ENCODE measurements around the gene PLXNA2. TPM values are rescaled to one million over a fixed set of nuclear protein-coding genes. Genes with fewer than 3 reads are reported as not detected.

The PLXNA2 gene
- total and polyA plus RNA-seq, 2 of the 8 experiments (the other 6 are each of a cell fraction or from before 2014, with no cell fraction given): 0.33 to 1.5 TPM

DNA sequence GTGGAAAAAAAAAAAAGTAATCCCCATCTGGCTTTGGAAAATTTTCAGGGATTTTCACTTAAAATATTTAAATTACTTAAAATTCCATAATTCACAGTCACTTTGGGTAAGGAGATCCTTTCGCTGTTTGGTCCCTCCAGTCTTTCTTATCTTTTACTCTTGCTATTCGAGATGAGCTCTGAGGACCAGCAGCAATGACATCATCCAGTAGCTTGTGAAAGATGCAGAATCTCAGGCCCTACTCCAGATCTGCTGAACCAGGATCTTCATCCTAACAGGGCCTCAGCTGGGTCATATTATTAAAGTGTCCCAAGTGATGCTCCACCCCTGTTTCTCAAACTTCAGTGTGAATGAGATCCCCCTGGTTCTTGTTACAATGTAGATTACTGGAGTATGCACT, 46.9 kb upstream of the PLXNA2 start:
- Histone ChIP-seq H3K14ac (ENCODE audit: insufficient read length) (no peak overlapping the region), H4K91ac (replicated peaks; ENCODE audit: insufficient read length, low read length) (no peak overlapping the region), H4K8ac (ENCODE audit: extremely low read depth, insufficient read depth, low read length) (no peak overlapping the region), H3K27ac (ENCODE audit: low read depth, low read length) (no peak overlapping the region), H3K23me2 (ENCODE audit: low read depth, low read length) (no peaks in the 10 kb centered on the region), H2BK20ac (ENCODE audit: low read length) (no peak overlapping the region), H4K20me1 (replicated peaks in 1 of 2; ENCODE audit: control insufficient read depth in 1 of 2, insufficient read depth in 2 of 2, low read length in 2 of 2) (no peaks in the 10 kb centered on the region), H2AK5ac (ENCODE audit: low read depth, low read length) (no peak overlapping the region), H3K79me1 (ENCODE audit: low read depth, low read length) (no peaks in the 10 kb centered on the region), H3K4ac (replicated peaks; ENCODE audit: insufficient read length, low read depth, low read length) (no peak overlapping the region), H3K4me3 (ENCODE audit: extremely low read depth in 1 of 4, insufficient read depth in 2 of 4, low read depth in 3 of 4, low read length in 4 of 4) (no peak overlapping the region), H3K9me3 (ENCODE audit: insufficient read depth in 2 of 2, low read depth in 1 of 2, low read length in 1 of 2) (no peaks in the 10 kb centered on the region), H2BK5ac (ENCODE audit: low read depth, low read length) (no peak overlapping the region), H2BK120ac (replicated peaks; ENCODE audit: low read depth, low read length) (no peak overlapping the region), H3K18ac (ENCODE audit: extremely low read depth, low read length) (no peak overlapping the region), H2BK12ac (ENCODE audit: low read depth, low read length) (no peak overlapping the region), H3K23ac (ENCODE audit: insufficient read length) (no peak overlapping the region), H3K4me1 (replicated peaks in 1 of 4; ENCODE audit: control insufficient read depth in 3 of 4, insufficient read depth in 4 of 4, low read length in 3 of 4) (peaks cover 0 to 2% (median 0%) of the 10 kb centered on the region in 4 experiments; a peak in 2 of 7 replicates), H3K56ac (replicated peaks; ENCODE audit: insufficient read length, low read depth, low read length) (no peak overlapping the region), H3K27me3 (replicated peaks in 1 of 4; ENCODE audit: control insufficient read depth in 3 of 4, extremely low read depth in 1 of 4, insufficient read depth in 3 of 4, low read length in 3 of 4) (no peaks in the 10 kb centered on the region), H3K36me3 (ENCODE audit: control insufficient read depth in 2 of 4, insufficient read depth in 4 of 4, low read length in 3 of 4) (no peaks in the 10 kb centered on the region; a peak in 1 of 8 replicates), H3K79me2 (ENCODE audit: control insufficient read depth in 1 of 2, insufficient read depth in 2 of 2, low read length in 2 of 2) (no peaks in the 10 kb centered on the region), H4K5ac (ENCODE audit: insufficient read length, low read depth, low read length) (no peak overlapping the region), H3K4me2 (ENCODE audit: insufficient read depth in 1 of 2, low read depth in 2 of 2, low read length in 2 of 2) (no peak overlapping the region), H2AFZ (ENCODE audit: low read length) (no peak overlapping the region), H2BK15ac (ENCODE audit: low read length) (no peak overlapping the region), H3K9ac (replicated peaks in 1 of 4; ENCODE audit: extremely low read depth in 1 of 4, low read depth in 3 of 4, low read length in 3 of 4) (no peak overlapping the region)
- ChIA-PET CTCF (ENCODE audit: partially characterized antibody) (interaction anchor here (0.6 to 4.2 kb wide), 7 partner anchors 12 to 1186 kb away, joined by 3 to 13 read pairs (median 4); no protein-coding TSS in a partner anchor), POLR2A (ENCODE audit: partially characterized antibody) (no interaction called here)
- WGBS, 2 experiments (ENCODE audit: extremely low coverage in 1 of 2, insufficient coverage in 1 of 2, insufficient read length in 1 of 2, insufficient replicate concordance in 2 of 2, low coverage in 1 of 2, low lambda C conversion rate in 2 of 2, missing lambda C conversion rate in 1 of 2): 91% methylated on average over 2 of the region's 2 CpGs; no CpG with 5 or more reads in 1 of the 2 experiments
- no peak for FAIRE-seq
- DNase-seq (ENCODE audit: low read depth in 1 of 2, low spot score in 2 of 2): no peak
- no peak for TF ChIP-seq CBX5 (IDR thresholded peaks at IDR 0.05; ENCODE audit: low read depth, low read length)
- no peak for TF ChIP-seq GTF2F1 (IDR thresholded peaks at IDR 0.05; ENCODE audit: borderline replicate concordance, low read depth, low read length)
- no peak for TF ChIP-seq BRCA1 (IDR thresholded peaks at IDR 0.05; ENCODE audit: low read depth, low read length)
- no peak for TF ChIP-seq TAF7 (optimal IDR thresholded peaks at IDR 0.05; ENCODE audit: borderline replicate concordance, low read depth, low read length)
- TF ChIP-seq PHF8 (conservative IDR thresholded peaks at IDR 0.05; ENCODE audit: low read depth, low read length): no peak
- TF ChIP-seq GABPA (IDR thresholded peaks at IDR 0.05; ENCODE audit: borderline replicate concordance, insufficient read depth, low read length): no peak
- TF ChIP-seq HDAC2 (IDR thresholded peaks at IDR 0.05; ENCODE audit: borderline replicate concordance in 1 of 2, low read depth in 2 of 2, low read length in 2 of 2): no peak
- TF ChIP-seq RBBP5 (IDR thresholded peaks at IDR 0.05; ENCODE audit: borderline replicate concordance, low read depth, low read length): no peak
- TF ChIP-seq POLR2A (IDR thresholded peaks at IDR 0.05; ENCODE audit: control extremely low read depth in 1 of 2, low read depth in 2 of 2, low read length in 2 of 2): no peak
- TF ChIP-seq SP2 (IDR thresholded peaks at IDR 0.05; ENCODE audit: low read length): no peak
- TF ChIP-seq KDM4A (IDR thresholded peaks at IDR 0.05; ENCODE audit: low read depth, low read length, severe bottlenecking): no peak
- no peak for TF ChIP-seq EZH2 (IDR thresholded peaks at IDR 0.05; ENCODE audit: low read depth, low read length, severe bottlenecking)
